ENCODE data around the gene HUS1. TPM values are rescaled to one million over a fixed set of nuclear protein-coding genes. Genes with fewer than 3 reads are reported as not detected.

HUS1 gene
- total RNA-seq (2013): 25.3 TPM
- polyA plus RNA-seq (10 to 100 TPM; 37.7 to 45.9 (median 38.8) TPM), polyA minus RNA-seq (11.2 and 12.4 TPM in 2 replicates), total RNA-seq (38.8 to 84.5 (median 56.6) reads per million in 11 experiments)

GRCh38 chr7:47979145-47979831, at the start of gene HUS1:
Gene HUS1 (minus strand): TSS chr7:47979615. CDS start chr7:47979519, 96 bp downstream.
- Histone ChIP-seq H3K27me3 (ENCODE audit: control insufficient read depth in 2 of 2, insufficient read depth in 2 of 2, low read length in 2 of 2) (no peaks in the 10 kb centered on the region), H3K36me3 (replicated peaks in 1 of 2; ENCODE audit: control insufficient read depth in 1 of 2, insufficient read depth in 2 of 2, low read length in 2 of 2) (peaks cover 36 to 41% of the 10 kb centered on the region in 2 donors), H3K9ac (ENCODE audit: insufficient read depth, low read length, poor library complexity, severe bottlenecking) (peak within 1 kb of the TSS; percentile 78), H3K4me1 (ENCODE audit: control insufficient read depth in 1 of 2, insufficient read depth in 2 of 2, low read length in 2 of 2) (peaks cover 15 to 17% of the 10 kb centered on the region in 2 donors), H3K9me3 (replicated peaks in 1 of 2; ENCODE audit: control insufficient read depth in 1 of 2, insufficient read depth in 1 of 2, low read length in 2 of 2) (no peaks in the 10 kb centered on the region), H3K4me2 (replicated peaks; ENCODE audit: extremely low read depth, low read length, poor library complexity, severe bottlenecking) (peak within 1 kb of the TSS; percentile 89), H3K27ac (ENCODE audit: low read depth in 1 of 2, low read length in 2 of 2) (peak within 1 kb of the TSS; percentile 87 to 95), H3K79me2 (ENCODE audit: insufficient read depth, low read length) (peaks cover 23% of the 10 kb centered on the region), H4K20me1 (ENCODE audit: insufficient read depth, low read length) (no peaks in the 10 kb centered on the region), H3K4me3 (replicated peaks in 1 of 3; ENCODE audit: low read depth in 2 of 3, low read length in 3 of 3) (peak within 1 kb of the TSS; percentile 73 to 99 (median 80)), H2AFZ (ENCODE audit: insufficient read depth, low read depth, low read length, poor library complexity, severe bottlenecking) (peak within 1 kb of the TSS; percentile 65)
- peak within 1 kb of the TSS; percentile 94 to 100 (median 99) for H3K27ac Mint-ChIP-seq
- H3K36me3 Mint-ChIP-seq: peaks cover 37 to 43% of the 10 kb centered on the region in 2 donors
- H3K27me3 Mint-ChIP-seq (ENCODE audit: low read depth in 3 of 3): no peaks in the 10 kb centered on the region
- H3K9me3 Mint-ChIP-seq: peaks cover 0 to 3% (median 0%) of the 10 kb centered on the region in 7 donors
- intact Hi-C loops (cut with micrococcal nuclease): loop anchor here in 1 of 2 donors (5.0 kb wide), 1 partner anchor 108 kb away; the partner anchor contains the start of gene UPP1
- peak; percentile 88 to 96 (median 92) for DNase-seq
- peaks cover 9% of the 10 kb centered on the region for H3K4me1 Mint-ChIP-seq
- WGBS (ENCODE audit: insufficient coverage): under 1% methylated on average over 49 of the region's 62 CpGs
- H3K4me3 Mint-ChIP-seq: peak within 1 kb of the TSS; percentile 97 to 99
- no peak for TF ChIP-seq CTCF (IDR thresholded peaks at IDR 0.05)

GRCh38 chr7:48028938-48029337, 49.5 kb upstream of the HUS1 start, which contains the start of gene SUN3:
Gene SUN3 (minus strand): TSS chr7:48029107. CDS start chr7:48028938, 169 bp downstream.
- Mint-ChIP-seq H3K36me3 (no peaks in the 10 kb centered on the region), H3K27ac (no peak within 1 kb of the TSS), H3K9me3 (peaks cover 0 to 10% (median 5%) of the 10 kb centered on the region in 7 donors), H3K4me3 (peak within 1 kb of the TSS in 1 of 2 donors; percentile 22), H3K27me3 (ENCODE audit: low read depth in 3 of 3) (peaks cover 19 to 23% (median 23%) of the 10 kb centered on the region in 3 donors), H3K4me1 (no peaks in the 10 kb centered on the region)
- Histone ChIP-seq H3K9ac (ENCODE audit: insufficient read depth, low read length, poor library complexity, severe bottlenecking) (no peak within 1 kb of the TSS), H3K4me1 (ENCODE audit: control insufficient read depth in 1 of 2, insufficient read depth in 2 of 2, low read length in 2 of 2) (no peaks in the 10 kb centered on the region), H3K4me2 (replicated peaks; ENCODE audit: extremely low read depth, low read length, poor library complexity, severe bottlenecking) (no peak within 1 kb of the TSS), H3K36me3 (replicated peaks in 1 of 2; ENCODE audit: control insufficient read depth in 1 of 2, insufficient read depth in 2 of 2, low read length in 2 of 2) (no peaks in the 10 kb centered on the region), H2AFZ (ENCODE audit: insufficient read depth, low read depth, low read length, poor library complexity, severe bottlenecking) (no peak within 1 kb of the TSS), H3K79me2 (ENCODE audit: insufficient read depth, low read length) (no peaks in the 10 kb centered on the region), H4K20me1 (ENCODE audit: insufficient read depth, low read length) (no peaks in the 10 kb centered on the region), H3K27ac (ENCODE audit: low read depth in 1 of 2, low read length in 2 of 2) (no peak within 1 kb of the TSS), H3K4me3 (replicated peaks in 1 of 3; ENCODE audit: low read depth in 2 of 3, low read length in 3 of 3) (no peak within 1 kb of the TSS), H3K9me3 (replicated peaks in 1 of 2; ENCODE audit: control insufficient read depth in 1 of 2, insufficient read depth in 1 of 2, low read length in 2 of 2) (peaks cover 0 to 2% of the 10 kb centered on the region in 2 donors), H3K27me3 (ENCODE audit: control insufficient read depth in 2 of 2, insufficient read depth in 2 of 2, low read length in 2 of 2) (peaks cover 2 to 16% of the 10 kb centered on the region in 2 donors)
- DNase-seq: no peak
- 57% methylated on average over 1 of the region's 6 CpGs for WGBS (ENCODE audit: insufficient coverage)
- TF ChIP-seq CTCF (IDR thresholded peaks at IDR 0.05): no peak
- intact Hi-C loops (cut with micrococcal nuclease): no loop called here

Data from CD14-positive monocyte (primary cell).